ENCODE results near the gene HSP90AB1. TPM values are rescaled to one million over a fixed set of nuclear protein-coding genes. Genes with fewer than 3 reads are reported as not detected.
A peak's percentile ranks its signal among the peaks of the same experiment; 100 is the strongest.

The HSP90AB1 gene
- total RNA-seq, 2 donors from 2014 or later: 716 to 772 TPM

GRCh38 chr6:44298055-44298803 is 51.3 kb downstream of the HSP90AB1 start:
- Histone ChIP-seq H3K4me3 (peak overlapping the region in 1 of 2 donors; percentile 55), H3K27ac (no peak overlapping the region), H3K27me3 (peaks cover 7 to 13% of the 10 kb centered on the region in 2 donors)

GRCh38 chr6:44298864-44299263 is 52.0 kb downstream of the HSP90AB1 start:
- H3K4me3 ChIP-seq: no peak overlapping the region
- peaks cover 37% of the 10 kb centered on the region for H3K36me3 ChIP-seq
- H3K4me1 ChIP-seq: peaks cover 0 to 15% of the 10 kb centered on the region in 2 donors
- DNase-seq (ENCODE audit: low spot score): no peak
- H3K27me3 ChIP-seq: peaks cover 7% of the 10 kb centered on the region in 2 donors
- no peak overlapping the region for H3K27ac ChIP-seq
- no peaks in the 10 kb centered on the region for H3K9me3 ChIP-seq
- no peak for TF ChIP-seq CTCF (IDR thresholded peaks at IDR 0.05)

More at GRCh38 chr6:44298055-44298803, 51.3 kb downstream of the HSP90AB1 start:
- DNase-seq (ENCODE audit: low spot score): no peak
- Histone ChIP-seq H3K9me3 (no peaks in the 10 kb centered on the region), H3K36me3 (peaks cover 31% of the 10 kb centered on the region), H3K4me1 (peaks cover 0 to 15% of the 10 kb centered on the region in 2 donors)
- no peak for TF ChIP-seq CTCF (IDR thresholded peaks at IDR 0.05)

- Histone ChIP-seq H3K9me3 (no peaks in the 10 kb centered on the region), H3K27me3 (peaks cover 4 to 7% of the 10 kb centered on the region in 2 donors), H3K4me3 (no peak overlapping the region), H3K4me1 (peaks cover 0 to 15% of the 10 kb centered on the region in 2 donors), H3K36me3 (peaks cover 50% of the 10 kb centered on the region), H3K27ac (no peak overlapping the region)
- TF ChIP-seq CTCF (IDR thresholded peaks at IDR 0.05): no peak
- DNase-seq (ENCODE audit: low spot score): no peak
Measured at GRCh38 chr6:44300292-44300823, 53.5 kb downstream of the HSP90AB1 start.

- Histone ChIP-seq H3K27me3 (peaks cover 0 to 2% of the 10 kb centered on the region in 2 donors), H3K4me1 (peaks cover 0 to 15% of the 10 kb centered on the region in 2 donors), H3K27ac (no peak overlapping the region), H3K4me3 (no peak overlapping the region), H3K9me3 (no peaks in the 10 kb centered on the region), H3K36me3 (peaks cover 53% of the 10 kb centered on the region)
- no peak for DNase-seq (ENCODE audit: low spot score)
- no peak for TF ChIP-seq CTCF (IDR thresholded peaks at IDR 0.05)
Measured at GRCh38 chr6:44301106-44301505, 54.2 kb downstream of the HSP90AB1 start.

- DNase-seq (ENCODE audit: low spot score): no peak
- Histone ChIP-seq H3K36me3 (peaks cover 62% of the 10 kb centered on the region), H3K4me1 (peaks cover 0 to 13% of the 10 kb centered on the region in 2 donors), H3K4me3 (no peak overlapping the region), H3K27ac (no peak overlapping the region), H3K27me3 (no peaks in the 10 kb centered on the region), H3K9me3 (no peaks in the 10 kb centered on the region)
- no peak for TF ChIP-seq CTCF (IDR thresholded peaks at IDR 0.05)
Measured at GRCh38 chr6:44301782-44302564, 55.1 kb downstream of the HSP90AB1 start.

All from right atrium auricular region (tissue), 2 donors.